ENCODE data around the gene ACSBG1.

The ACSBG1 gene

DNA sequence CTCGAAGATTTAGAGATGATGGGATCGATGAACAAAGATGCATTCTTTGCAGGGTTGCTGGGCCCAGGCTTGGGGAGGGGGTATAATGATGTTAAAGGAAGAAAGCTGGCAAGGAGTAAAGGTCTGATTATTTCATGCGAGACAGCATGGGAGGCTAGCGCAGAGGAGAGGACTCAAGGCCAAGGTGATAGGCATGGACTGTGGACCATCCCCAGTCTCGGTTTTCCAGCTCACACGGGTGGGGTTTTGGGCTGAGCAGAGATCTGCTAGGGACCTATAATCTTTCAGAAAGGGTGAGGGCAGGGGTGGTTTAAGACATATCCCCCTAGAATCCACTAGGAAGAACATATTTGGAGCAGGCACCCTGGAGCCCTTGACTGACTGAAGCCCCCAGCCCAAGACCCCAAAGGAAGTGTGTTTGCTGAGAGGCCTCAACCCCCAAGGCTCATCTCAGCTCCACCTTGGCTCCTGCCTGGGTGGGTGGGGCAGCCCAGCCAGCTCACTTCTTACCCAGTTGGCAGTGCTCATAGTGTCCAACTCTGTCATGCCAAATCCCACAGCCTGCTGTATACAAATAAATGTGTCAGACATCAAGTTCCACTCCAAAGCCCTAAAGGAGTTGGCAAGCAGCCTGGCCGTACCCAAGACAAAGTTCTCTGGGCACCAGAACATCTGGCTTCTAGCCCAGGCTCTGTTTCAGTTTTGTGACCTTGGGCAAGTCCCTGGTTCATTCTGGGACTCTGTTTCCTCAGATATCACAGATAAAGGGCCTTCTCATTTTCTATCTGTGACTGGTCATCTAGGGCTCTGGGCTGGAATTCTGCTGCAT, 17.9 kb downstream of the ACSBG1 start:
- no peak for DNase-seq (ENCODE audit: low read depth)

DNA sequence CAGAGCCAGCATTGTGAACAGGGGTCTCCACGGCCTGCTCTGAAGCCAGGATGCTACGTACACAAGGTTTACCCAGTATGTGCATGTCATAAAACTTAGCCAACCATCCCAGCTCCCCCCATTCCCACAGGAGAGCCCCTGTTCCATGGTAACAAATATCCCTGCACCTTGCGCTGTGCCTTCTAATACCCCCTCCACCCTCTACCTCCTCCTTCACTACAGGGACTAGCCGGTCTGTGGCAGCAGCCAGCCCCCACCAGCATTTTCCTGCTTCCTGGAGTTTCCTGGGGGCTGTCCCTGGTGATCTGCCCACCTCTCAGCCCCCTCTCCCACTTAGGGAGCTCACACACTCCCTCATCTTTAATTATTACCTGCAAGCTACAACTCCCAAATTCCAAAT, 20.4 kb downstream of the ACSBG1 start:
- DNase-seq (ENCODE audit: low read depth): no peak

DNA sequence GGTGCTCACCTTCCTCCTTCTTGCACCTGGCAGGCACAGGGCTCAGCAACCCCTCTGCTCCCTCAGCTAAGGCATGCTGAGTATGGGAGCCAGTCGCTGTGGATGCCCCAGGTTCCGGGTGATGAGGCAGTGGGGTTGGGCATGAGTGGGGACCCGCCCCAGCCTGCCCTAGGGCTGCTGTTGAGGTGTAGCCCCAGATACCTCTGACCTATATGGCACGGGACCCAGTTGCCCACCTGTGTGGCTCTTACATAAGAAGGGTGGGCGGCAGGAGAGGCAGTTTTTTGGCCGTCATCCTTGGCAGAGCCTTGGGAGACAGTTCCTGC, 21.0 kb downstream of the ACSBG1 start:
- DNase-seq (ENCODE audit: low read depth): no peak

DNA sequence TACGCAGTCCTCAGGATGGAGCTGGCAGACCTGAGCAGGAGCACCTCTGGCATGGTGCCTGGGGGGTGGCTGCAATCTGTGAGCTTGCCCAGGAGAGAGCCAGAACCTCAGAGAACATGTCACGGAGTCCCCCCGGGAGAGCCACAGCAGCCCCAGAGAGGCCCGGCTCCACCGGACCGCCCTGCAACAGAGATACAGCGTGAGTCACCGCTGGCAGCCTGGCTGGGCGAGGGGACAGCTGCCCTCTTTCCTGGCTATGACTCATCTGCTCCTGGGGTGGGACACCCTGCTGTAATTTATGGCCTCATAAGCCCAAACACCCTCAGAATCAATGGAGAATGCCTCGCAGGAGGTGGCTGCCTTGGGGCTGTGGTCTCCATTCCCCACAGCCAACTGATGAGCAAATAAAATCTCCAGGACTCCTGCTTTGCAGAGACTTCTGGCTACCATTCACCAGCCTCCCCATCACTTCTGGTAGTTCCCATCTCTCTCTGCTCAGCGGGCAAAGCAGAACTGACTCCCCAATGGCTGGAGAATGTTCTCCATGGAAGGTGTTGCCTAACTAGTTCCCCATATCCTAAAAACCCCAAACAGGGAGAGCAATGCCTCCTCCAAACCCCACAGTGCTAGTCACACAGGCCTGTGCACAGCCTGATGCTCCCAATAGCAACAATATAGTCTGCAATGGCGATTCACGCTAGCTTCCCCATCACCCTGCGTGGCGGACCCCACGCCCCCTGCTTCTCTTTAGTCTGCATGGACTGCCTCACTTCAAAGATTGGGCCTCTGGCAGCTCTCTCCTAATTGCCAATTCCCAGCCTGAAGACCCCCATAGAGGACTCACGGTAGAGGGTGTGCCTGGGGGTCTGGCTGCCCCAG, 21.6 kb downstream of the ACSBG1 start:
- DNase-seq (ENCODE audit: low read depth): peak; percentile 36

DNA sequence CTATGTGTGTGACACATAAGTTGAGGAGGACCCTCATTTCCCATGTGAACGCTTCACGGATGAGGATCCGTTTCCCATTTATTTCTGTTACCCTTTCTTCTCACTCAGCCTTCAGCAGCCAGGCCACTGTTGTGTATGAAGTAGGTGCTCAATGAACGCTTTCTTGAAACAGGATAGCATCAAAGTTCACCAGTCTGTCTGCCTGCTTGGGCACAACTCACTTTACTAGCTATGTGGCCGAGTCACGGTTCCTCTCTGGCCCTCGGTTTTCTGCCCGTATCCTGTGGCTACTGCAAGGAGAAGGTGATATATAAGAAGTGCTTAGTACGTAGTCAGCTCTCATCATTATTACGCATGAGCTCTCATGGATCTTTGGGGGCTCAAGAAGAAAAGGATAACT, 22.4 kb downstream of the ACSBG1 start:
- DNase-seq (ENCODE audit: low read depth): no peak

DNA sequence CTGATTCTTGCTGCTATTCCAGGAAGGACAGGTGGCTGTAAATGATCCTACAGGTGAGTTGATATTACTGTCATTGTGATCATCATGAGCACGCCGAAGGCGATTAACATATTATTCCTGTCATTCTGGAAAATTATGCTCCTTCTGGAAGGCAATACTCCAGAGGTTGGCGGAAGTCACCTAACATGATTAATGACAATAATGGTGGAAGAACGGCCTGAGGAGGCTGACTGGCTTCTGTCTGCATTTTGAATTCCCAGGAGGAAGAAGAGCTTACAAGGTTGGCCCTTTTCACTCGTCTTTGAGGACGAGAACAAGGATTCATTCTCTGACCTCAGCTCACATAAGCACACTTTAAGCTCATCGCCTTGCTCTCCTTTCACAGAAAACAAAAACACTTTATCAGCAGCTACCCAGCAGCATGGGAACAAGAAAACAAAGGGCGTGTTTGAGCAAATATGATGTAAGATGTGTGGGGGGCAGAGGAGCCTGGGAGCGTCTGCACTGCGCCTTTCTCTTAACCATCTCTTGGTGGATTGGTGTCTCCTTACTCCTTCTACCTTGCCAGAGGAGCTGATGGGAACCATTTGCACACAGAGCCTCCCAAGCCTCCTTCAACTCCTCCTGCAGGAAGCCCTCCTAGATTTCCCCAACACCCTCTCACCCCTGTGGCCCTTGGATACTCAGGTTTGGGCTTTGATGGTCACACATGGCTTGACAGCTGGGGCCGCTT, 23.0 kb downstream of the ACSBG1 start:
- DNase-seq (ENCODE audit: low read depth): no peak

DNA sequence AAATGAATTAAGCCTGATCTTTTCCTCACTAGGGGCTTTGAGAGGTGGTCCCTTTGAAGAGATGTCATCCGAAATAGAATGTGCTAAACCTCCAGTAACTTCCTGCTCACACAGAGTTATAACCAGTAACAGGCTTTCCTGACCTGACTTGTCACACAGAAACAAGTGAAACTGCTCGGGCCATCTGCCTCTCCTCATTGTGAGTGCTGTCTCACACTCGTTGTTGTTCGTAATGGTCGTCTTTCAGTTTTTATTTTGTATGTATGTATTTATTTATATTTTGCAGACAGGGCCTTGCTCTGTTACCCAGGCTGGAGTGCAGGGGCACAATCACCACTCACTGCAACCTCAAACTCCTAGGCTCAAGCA, 24.0 kb downstream of the ACSBG1 start:
- no peak for DNase-seq (ENCODE audit: low read depth)

DNA sequence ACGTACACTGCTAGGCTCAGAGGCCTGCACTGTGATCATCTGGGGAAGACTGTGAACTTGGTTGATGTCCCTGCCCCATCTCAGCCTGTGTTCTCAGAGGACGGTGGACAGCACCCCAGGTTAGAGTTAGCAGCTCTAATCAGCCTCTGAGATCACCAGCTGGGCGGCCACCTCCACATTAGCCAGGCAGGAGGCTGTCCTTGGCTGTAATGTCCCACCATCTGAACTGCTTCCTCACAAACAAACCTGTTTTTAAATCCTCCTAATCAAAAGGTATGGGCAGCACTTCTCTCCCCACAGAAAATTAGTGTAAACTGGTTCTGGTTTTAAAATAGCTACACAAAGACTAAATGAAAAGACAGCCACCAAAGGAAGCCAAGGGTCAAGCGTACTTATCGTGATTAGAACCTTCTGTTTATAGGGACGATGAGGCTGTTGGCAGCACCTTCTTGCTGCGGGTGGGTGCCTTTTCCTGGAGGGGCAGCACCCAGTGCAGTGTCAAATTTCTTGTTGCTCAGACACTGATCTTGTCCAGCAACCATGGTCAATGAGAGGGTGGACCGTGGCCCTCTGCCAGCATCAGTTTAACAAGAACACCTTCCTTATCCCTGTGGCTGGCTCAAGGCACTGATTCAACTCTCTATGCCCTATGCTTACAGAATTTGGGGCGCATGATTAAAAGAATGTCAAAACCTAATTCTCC, 24.6 kb downstream of the ACSBG1 start:
- DNase-seq (ENCODE audit: low read depth): no peak

DNA sequence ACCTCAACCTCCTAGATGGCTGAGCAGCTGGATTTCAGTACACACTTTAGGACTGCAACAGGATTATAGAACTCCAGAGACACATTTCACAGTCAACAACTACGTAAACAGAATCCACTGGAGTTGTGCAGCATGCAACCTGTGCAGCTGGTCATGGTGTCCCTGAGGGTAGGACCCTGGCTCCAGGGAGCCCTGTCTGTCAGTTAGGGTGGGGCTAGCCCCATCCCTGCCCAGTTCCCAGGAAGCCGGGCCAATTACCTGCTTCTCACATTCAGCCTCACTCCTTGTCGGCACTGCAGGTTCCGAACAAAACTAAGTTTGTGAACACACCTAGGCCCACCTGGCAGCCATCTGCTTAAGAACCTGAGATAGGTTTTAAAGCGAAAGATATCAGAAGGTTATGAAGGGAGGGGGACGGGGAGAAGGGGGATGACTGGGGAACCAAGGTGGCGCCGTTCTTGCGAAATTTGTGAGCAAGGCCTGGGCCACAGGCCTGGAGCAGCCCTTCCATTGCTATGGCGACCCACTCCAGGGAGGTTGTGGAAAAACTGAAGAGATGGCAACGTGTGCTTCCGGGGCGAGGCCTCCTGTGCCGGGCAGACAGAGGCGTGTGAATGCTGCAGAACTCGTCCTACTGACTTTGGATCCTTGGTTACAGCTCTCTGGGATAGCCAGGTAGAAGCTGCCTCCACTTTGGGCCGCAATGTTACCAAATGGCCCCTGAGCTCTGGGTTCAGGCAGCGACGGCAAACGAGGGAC, 25.3 kb downstream of the ACSBG1 start:
- no peak for DNase-seq (ENCODE audit: low read depth)

DNA sequence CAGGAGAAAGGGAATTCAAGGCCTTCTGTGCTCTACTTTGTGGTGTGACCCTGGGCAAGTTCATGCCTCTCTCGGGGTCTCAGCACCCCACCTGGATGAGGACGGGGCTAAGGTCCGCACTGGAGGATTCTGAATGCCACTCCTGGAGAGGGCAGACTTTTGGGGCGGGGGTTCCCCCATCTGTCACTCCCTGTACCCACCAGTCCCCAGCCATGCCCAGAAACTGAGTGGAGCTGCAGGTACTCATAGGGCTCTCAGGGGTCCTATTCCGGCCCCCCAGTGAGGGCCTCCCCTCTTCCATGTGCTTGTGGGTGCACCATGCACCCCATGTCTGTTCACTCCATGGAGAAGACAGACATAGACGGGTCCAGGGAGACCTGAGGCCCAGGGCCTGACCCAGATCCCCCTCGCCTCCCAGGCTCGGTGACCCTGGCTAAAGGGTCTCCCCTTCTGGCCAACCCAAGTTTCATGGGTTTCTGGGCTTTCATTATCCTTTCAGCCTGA, 26.0 kb downstream of the ACSBG1 start:
- DNase-seq (ENCODE audit: low read depth): no peak

DNA sequence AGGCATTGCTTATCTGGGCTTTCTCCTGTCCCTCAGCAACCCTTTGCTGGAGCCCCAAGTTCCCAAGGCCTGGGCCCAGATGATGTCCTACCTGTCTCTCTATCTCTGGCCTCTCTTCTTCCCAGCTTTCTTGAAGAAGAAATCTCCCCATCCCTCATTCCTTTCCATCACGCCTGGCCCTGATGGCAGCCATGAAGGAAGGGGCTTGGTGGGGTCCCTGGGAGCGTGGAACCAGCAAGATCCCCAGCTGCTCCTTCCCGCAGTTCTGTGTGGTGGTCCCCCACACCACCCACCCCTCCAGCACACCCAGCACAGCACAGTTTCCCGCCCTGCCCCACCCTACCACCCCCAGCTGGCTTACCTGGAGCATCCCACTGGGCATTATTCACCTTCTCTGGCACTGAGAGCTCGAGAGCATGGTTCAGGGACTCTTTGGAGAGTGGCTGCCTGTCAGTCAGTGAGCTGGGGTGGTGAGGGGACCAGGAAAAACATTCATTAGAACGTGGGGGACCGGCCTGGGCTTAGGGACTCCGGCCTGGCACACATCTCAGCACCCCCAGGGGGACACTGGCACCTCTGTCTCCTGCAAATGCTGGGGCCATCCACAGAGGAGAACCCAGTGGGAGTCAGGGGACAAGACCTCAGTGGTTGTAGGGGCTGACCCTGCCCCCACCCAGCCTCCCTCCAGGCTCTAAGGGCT, 26.6 kb downstream of the ACSBG1 start:
- no peak for DNase-seq (ENCODE audit: low read depth)

DNA sequence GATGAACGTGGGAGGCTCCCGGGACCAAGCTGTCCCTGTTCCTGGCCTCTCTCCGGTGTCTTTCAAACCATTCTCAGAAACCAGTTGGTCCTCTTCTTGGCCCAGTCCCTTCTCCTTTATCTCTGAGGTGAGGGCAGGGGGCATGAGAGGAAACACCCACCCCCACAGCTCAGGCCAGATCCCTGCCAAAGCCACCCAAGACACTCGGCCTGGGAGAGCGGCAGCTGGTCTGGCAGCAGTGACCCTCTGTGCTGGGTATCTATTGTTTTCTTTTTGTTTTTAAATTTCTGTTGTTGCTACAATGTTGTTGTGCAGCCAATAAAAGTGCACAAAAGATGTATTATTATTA, 27.3 kb downstream of the ACSBG1 start:
- DNase-seq (ENCODE audit: low read depth): no peak

DNA sequence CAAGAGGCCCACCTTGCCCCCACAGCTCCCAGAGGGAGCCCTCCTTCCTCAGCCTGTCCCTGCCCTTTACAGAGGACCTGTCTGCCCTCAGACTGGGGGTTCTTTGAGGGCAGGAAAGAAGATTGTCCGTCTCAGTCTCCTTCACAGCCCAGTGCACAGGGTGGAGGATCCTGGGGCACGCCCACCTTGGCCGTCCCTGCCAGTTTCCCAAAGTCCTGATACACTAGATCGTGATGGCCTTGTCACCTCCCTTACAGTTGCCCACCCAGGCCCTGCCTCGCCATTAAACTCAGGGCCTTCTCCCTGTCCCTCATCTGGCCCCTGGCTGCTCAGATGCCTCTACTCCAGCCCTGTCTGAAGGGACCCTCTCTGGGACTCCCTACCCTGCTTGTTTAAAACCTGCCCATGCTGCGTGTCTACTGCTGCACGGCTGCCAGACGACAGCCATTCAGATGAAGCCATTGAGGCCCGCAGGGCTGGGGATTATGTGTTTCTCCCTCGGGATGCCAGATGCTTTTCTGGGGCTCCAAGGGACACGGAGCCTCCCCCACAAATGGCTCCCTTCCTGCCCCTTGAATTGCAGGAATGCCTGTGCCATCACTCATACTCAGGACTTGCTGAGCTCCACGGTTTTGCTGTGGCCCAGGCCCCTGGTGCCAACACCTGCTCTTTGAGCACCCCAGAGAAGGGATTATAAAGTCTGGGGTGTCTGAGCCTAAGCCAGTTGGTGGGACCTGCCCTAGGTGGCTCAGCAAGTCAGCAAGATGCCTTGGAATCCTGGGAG, 27.8 kb downstream of the ACSBG1 start:
- DNase-seq (ENCODE audit: low read depth): peak; percentile 13

DNA sequence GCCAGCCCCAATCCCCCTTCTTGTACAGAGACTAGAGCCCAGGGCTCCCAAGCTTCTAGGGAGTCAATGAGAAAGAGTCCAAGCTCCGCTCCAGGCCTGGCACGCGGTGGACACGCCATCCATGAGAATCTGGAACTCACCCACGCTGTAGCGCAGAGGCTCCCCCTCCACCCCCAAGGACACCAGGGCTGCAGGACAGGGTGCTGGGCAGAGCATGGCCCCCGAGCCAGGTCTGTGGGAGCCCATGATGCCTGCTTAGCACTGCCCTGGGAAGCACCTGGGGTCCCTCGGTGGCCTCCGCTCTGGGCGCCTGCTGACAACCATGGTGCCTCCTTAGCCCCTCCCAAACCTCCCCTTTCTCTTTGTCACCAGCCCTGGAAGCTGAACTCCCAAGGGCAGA, 28.5 kb downstream of the ACSBG1 start:
- DNase-seq (ENCODE audit: low read depth): no peak

DNA sequence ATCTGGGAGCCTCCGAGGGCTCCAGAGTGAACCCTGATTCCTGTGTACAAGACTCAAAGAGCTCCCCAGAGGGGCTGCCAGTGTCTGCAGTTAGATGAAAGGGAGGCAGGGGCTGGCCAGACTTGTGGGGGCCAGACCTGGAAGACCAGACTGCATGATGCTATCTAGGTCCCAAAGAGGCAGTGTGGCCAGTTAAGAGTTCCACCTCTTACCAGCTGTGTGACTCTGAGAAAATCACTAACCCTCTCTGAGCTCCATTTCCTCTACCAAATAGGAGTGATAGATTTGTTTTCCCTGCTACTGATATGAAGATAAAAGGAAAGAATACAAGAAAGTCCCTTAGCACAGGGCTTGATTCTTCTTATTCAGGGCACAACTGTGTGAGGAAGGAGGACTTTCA, 29.0 kb downstream of the ACSBG1 start:
- no peak for DNase-seq (ENCODE audit: low read depth)

DNA sequence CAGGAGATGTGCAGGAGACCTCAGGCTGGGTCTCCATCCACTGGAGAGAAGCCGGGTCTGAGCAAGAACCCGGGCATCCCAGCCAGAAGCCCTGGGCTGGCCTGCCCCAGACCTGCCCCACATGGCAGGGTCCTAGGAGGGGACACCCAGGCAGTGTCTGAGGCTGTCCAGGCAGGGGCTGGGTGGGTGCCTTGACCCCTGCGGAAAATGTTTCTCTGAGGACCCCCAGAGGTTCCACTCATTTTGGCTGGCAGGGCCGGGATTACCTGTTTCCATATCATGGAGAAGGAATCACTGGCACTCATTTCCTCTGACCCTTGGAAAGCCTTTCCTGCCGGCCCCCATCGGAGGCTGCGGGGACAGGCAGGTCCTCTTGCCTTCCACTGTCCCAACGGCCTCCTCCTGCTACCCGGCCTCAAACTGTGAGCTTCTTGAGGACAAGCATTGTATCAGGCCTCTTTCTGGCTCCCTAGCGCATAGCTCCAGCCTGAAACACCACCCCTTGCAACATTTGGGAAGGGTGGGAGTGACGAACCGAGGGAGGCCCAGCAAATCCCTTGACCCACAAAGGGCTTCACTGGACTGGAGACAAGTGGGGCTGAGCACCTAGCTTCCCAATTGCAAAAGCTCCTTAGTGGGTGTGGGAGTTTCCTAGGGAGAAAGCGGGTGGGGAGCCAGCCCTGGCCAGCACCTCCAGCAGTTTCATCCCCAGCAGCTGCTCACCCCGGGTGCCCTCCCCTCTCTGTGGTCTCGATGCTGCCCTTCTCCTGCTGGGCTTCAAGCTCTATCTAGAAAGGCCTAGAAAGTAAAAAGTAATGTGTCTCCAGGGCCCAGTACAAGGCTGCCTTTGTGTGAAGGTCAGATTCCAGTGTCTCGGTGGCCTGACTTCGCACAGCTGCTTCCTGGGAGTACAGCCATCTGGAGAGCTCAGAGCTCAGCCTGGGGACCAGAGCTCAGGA, 29.7 kb downstream of the ACSBG1 start:
- DNase-seq (ENCODE audit: low read depth): no peak

DNA sequence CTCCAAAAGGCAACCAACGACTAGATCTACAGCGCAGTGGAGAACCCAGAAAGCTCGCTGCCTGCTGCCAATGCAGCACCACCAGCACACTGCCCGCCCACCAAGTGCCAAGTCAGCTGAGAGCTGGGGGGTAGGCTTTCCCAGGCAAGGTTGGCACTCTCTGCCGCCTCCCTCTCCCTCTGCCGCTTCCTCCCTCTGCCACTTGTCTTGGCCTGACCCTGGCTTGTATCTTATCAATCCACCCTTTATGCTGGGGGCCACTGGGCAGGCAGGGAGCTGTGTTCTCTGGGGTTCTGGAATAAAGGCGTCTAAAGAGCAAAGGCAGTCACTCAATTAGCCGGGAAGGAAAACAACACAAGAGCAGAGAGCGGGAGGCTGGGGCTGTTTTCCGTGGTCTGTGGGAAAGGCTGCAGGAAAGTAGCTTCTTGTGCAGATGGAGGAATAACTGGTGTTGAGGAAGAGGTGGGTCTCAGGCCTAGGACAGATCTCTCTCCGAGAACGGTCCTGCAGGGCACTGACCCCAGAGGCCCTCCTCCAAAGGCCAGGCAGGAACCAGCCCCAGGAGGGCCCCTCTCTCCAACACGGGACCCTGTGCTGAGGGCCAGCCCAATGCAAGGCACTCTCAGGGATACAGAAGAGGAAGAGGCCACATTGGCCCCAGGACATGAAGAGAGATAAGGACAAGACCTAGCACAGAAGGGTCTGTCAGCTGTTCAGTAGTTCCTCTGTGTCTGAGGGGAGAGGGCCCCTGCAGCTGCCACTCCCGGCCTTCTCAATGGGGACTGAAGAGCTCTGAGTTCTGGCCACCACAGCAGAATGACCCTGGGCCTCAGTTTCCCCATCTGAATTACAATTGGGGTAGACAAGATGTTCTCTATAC, 30.8 kb downstream of the ACSBG1 start:
- DNase-seq (ENCODE audit: low read depth): no peak
